ENCODE results near the gene ANKRD6. TPM values are rescaled to one million over a fixed set of nuclear protein-coding genes. Genes with fewer than 3 reads are reported as not detected.

ANKRD6 gene
- total RNA-seq = 6.9 and 7.5 TPM in 2 replicates

GRCh38 chr6:89432875-89433251, at the start of gene ANKRD6:
TSS of gene ANKRD6 (plus strand) at chr6:89433152. CDS start at chr6:89566977, 133,825 bp downstream.

GRCh38 chr6:89412071-89413005, 20.6 kb upstream of the ANKRD6 start, which contains the start of gene RRAGD:
TSS of gene RRAGD (minus strand) at chr6:89412273. CDS start at chr6:89411993, 280 bp downstream.

GRCh38 chr6:89638320-89639195, 205.6 kb downstream of the ANKRD6 start, which contains the start of gene LYRM2:
TSS of gene LYRM2 (minus strand) at chr6:89638747. CDS start at chr6:89638716, 31 bp downstream.

Small RNAs within 50 kb of the gene (small RNA-seq; reads per million reads assigned to genes)
- not detected for gene RN7SL11P

Other genes starting within 250 kb of the ANKRD6 start
- gene GABRR1, start 215.8 kb upstream of the ANKRD6 start, total RNA-seq = 0.10 TPM in 1 of 2 replicates, not detected in the other
- gene GABRR2, start 117.9 kb upstream of the ANKRD6 start, total RNA-seq = 0.33 and 0.67 TPM in 2 replicates
- 55.2 and 95.6 TPM in 2 replicates for gene UBE2J1, start 80.4 kb upstream of the ANKRD6 start, total RNA-seq
- 0.33 and 0.76 TPM in 2 replicates for gene RRAGD, start 20.9 kb upstream of the ANKRD6 start, total RNA-seq
- 14.4 and 17.9 TPM in 2 replicates for gene LYRM2, start 205.6 kb downstream of the ANKRD6 start, total RNA-seq